Keratinocyte (primary cell): Measurements from ENCODE around the gene DTNB. TPM values are rescaled to one million over a fixed set of nuclear protein-coding genes. Genes with fewer than 3 reads are reported as not detected.

Experiments used
- DNase-seq: peaks from one replicate; pipeline ENCODE4 v3.0.0-alpha.2; 2011; ENCODE audit warnings: low read depth, missing footprints, low spot score
- FAIRE-seq: peaks from 2 replicates; lab custom pipeline; 2011; peaks lifted over from hg19 to GRCh38; lab: Jason Lieb, UNC
- H2AFZ ChIP-seq: 2 replicates; pipeline ENCODE4 v1.6.0; 2012; ENCODE audit warnings: low read length, control low read depth, inconsistent platforms; ENCODE audit not compliant: control insufficient read depth
- H3K27ac ChIP-seq: 2 replicates; pipeline ENCODE4 v1.5.1; 2011; ENCODE audit warnings: low read length; ENCODE audit not compliant: control insufficient read depth, insufficient read depth
- H3K27me3 ChIP-seq: 3 replicates; pipeline ENCODE4 v1.6.0; 2011; ENCODE audit warnings: low read length; ENCODE audit not compliant: control insufficient read depth, insufficient read depth; ENCODE audit errors: extremely low read depth
- H3K36me3 ChIP-seq, 2 experiments: 2 replicates in 1 of 2; 3 replicates in 1 of 2; pipeline ENCODE4 v1.5.1; 2011; ENCODE audit warnings: low read length in 2 of 2, mild to moderate bottlenecking in 1 of 2; ENCODE audit not compliant: control insufficient read depth in 2 of 2, insufficient read depth in 2 of 2; ENCODE audit errors: extremely low read depth in 1 of 2
- H3K4me1 ChIP-seq: 3 replicates; pipeline ENCODE4 v1.5.1; 2011; ENCODE audit warnings: low read length; ENCODE audit not compliant: control insufficient read depth, insufficient read depth; ENCODE audit errors: extremely low read depth
- H3K4me2 ChIP-seq: 3 replicates; pipeline ENCODE4 v1.6.0; 2011; ENCODE audit warnings: low read depth, low read length; ENCODE audit not compliant: control insufficient read depth, insufficient read depth; ENCODE audit errors: extremely low read depth
- H3K4me3 ChIP-seq, 3 experiments: fragments of 200-600 bp in 1 of 3; sonication (generic) in 1 of 3; 2 replicates in 2 of 3; 3 replicates in 1 of 3; pipeline ENCODE4 v1.5.1; 2011 to 2016; ENCODE audit warnings: low read length in 3 of 3, mild to moderate bottlenecking in 3 of 3, control low read depth in 2 of 3, inconsistent platforms in 1 of 3, low read depth in 1 of 3, mixed read lengths in 1 of 3, mixed run types in 1 of 3, moderate library complexity in 1 of 3; ENCODE audit not compliant: control insufficient read depth in 2 of 3, insufficient read depth in 2 of 3; ENCODE audit errors: extremely low read depth in 1 of 3
- H3K79me2 ChIP-seq: 2 replicates; pipeline ENCODE4 v1.6.0; 2012; ENCODE audit warnings: low read length; ENCODE audit not compliant: control insufficient read depth, insufficient read depth
- H3K9ac ChIP-seq: 3 replicates; pipeline ENCODE4 v1.6.0; 2011; ENCODE audit warnings: low read length; ENCODE audit not compliant: control insufficient read depth, insufficient read depth; ENCODE audit errors: extremely low read depth
- H3K9me1 ChIP-seq: 3 replicates; pipeline ENCODE4 v1.6.0; 2011; ENCODE audit warnings: low read length; ENCODE audit not compliant: control insufficient read depth, insufficient read depth; ENCODE audit errors: extremely low read depth
- H3K9me3 ChIP-seq: 2 replicates; pipeline ENCODE4 v1.5.1; 2012; ENCODE audit warnings: low read depth, low read length; ENCODE audit not compliant: control insufficient read depth
- H4K20me1 ChIP-seq: 3 replicates; pipeline ENCODE4 v1.6.0; 2011; ENCODE audit warnings: low read length; ENCODE audit not compliant: control insufficient read depth, insufficient read depth; ENCODE audit errors: extremely low read depth
- EZH2 ChIP-seq: IDR thresholded peaks from one replicate; pipeline ENCODE4 v1.6.1; 2012; ENCODE audit warnings: inconsistent platforms, mild to moderate bottlenecking, low read length, moderate library complexity
- dilution Hi-C: fragments of 300-500 bp; cut with MboI; formaldehyde crosslinking; loops from one replicate; pipeline ENCODE4 v1.7.0; 2020; ENCODE audit warnings: low sequenced_read_pairs; ENCODE audit not compliant: extremely low pct_ligation_motif_present
- polyA plus RNA-seq, 5 experiments: library from polyadenylated mRNA; depleted of rRNA in 3 of 5; stranded (reverse) in 3 of 5; stranded (forward) in 1 of 5; unstranded in 1 of 5; fragments of >200 nt; gene quantifications; 1 replicate in 1 of 5; 2 replicates in 3 of 5; 3 replicates in 1 of 5; pipeline versions ENCODE4 v1.2.1 to v1.2.3, GENCODE V29; 2011 to 2012; ENCODE audit warnings: missing spikeins in 2 of 5, low read depth in 1 of 5, low replicate concordance in 1 of 5
- TF ChIP-seq, protein P1 (sequence below), 3 experiments: IDR thresholded peaks in 1 of 3; conservative IDR thresholded peaks in 1 of 3; optimal IDR thresholded peaks in 1 of 3; 2 replicates in 2 of 3; 3 replicates in 1 of 3; pipeline versions ENCODE3 to v1.5.1; 2011; ENCODE audit warnings: low read length in 3 of 3, mild to moderate bottlenecking in 3 of 3, moderate library complexity in 2 of 3, control low read depth in 1 of 3, inconsistent platforms in 1 of 3; ENCODE audit not compliant: insufficient read depth in 2 of 3; ENCODE audit errors: extremely low read depth in 1 of 3

Gene DTNB
- polyA plus RNA-seq, 1 donor (not counting 4 experiments of a cell fraction or from before 2014, with no cell fraction given), result 31.5 TPM

DNA sequence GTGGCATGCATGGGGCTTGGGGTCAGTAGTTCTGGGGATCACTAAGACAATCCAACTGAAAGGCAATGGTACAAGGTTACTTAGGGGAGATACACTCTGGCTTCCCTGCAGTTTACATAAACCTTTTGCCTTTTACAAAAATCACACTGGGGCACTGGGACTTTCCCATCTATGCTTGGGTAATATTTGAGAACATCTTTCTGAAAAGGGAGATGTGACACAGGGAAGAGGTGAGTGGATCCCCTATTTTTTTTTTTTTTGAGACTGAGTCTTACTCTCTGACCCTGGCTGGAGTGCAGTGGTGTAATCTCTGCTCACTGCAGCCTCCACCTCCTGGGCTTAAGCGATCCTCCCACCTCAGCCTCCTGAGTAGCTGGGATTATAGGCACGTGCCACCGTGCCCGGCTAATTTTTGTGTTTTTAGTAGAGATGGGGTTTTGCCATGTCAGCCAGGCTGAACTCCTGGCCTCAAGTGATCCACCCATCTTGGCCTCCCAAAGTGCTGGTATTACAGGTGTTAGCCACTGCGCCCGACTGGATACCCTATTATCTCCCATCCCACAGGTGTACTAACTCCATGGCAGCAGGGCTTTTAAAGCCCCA lies 248.8 kb downstream of the DTNB start:
- TF ChIP-seq EZH2, result no peak
- TF ChIP-seq, protein P1, sequence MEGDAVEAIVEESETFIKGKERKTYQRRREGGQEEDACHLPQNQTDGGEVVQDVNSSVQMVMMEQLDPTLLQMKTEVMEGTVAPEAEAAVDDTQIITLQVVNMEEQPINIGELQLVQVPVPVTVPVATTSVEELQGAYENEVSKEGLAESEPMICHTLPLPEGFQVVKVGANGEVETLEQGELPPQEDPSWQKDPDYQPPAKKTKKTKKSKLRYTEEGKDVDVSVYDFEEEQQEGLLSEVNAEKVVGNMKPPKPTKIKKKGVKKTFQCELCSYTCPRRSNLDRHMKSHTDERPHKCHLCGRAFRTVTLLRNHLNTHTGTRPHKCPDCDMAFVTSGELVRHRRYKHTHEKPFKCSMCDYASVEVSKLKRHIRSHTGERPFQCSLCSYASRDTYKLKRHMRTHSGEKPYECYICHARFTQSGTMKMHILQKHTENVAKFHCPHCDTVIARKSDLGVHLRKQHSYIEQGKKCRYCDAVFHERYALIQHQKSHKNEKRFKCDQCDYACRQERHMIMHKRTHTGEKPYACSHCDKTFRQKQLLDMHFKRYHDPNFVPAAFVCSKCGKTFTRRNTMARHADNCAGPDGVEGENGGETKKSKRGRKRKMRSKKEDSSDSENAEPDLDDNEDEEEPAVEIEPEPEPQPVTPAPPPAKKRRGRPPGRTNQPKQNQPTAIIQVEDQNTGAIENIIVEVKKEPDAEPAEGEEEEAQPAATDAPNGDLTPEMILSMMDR (optimal IDR thresholded peaks at IDR 0.05 in 1 of 3, IDR thresholded peaks at IDR 0.05 in 1 of 3, conservative IDR thresholded peaks at IDR 0.05 in 1 of 3; ENCODE audit: extremely low read depth in 1 of 3, insufficient read depth in 2 of 3, low read length in 3 of 3), result no peak
- H3K27ac ChIP-seq, result no peak overlapping the region
- no peaks in the 10 kb centered on the region for H3K27me3 ChIP-seq
- H2AFZ ChIP-seq, result no peak overlapping the region
- no peaks in the 10 kb centered on the region for H4K20me1 ChIP-seq
- peaks cover 0 to 3% of the 10 kb centered on the region in 2 experiments for H3K36me3 ChIP-seq
- no peak overlapping the region for H3K9ac ChIP-seq
- no peak for DNase-seq
- no peaks in the 10 kb centered on the region for H3K9me1 ChIP-seq
- H3K4me1 ChIP-seq, result no peaks in the 10 kb centered on the region
- H3K4me2 ChIP-seq, result no peak overlapping the region
- H3K4me3 ChIP-seq, result no peak overlapping the region
- no peaks in the 10 kb centered on the region for H3K9me3 ChIP-seq
- H3K79me2 ChIP-seq, result no peaks in the 10 kb centered on the region
- dilution Hi-C loops, result no loop called here
- FAIRE-seq, result no peak

DNA sequence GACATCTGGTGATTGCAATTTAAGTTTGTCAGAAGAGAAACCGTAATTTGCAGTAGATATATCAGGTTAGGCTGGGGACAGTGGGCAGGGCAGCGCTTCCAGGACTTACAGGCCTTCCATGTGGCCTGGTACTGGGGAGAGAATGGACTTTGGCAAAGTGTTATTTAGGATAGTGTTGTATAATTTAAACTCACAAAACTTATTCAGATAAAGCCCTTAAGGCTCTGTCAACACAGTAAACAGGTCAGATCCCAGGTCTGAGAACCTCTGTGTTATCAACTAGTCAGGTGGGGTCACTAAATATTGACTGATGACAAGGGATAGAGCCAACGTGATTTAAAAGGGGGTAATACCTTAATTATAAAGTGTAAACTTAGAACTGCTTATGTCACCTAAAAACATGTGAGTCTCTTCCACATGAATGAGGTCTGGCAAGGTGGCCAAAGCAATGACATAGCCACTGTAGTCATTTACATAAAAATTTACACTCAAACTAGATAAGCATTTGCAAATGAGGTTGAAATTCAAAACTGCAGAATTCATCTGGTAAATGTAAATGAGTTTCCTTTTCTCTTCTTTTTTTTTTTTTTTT lies 251.5 kb downstream of the DTNB start:
- Histone ChIP-seq H2AFZ (no peak overlapping the region), H4K20me1 (no peaks in the 10 kb centered on the region), H3K79me2 (no peaks in the 10 kb centered on the region), H3K27ac (no peak overlapping the region), H3K4me3 (no peak overlapping the region), H3K27me3 (no peaks in the 10 kb centered on the region), H3K4me1 (no peaks in the 10 kb centered on the region), H3K36me3 (peaks cover 6% of the 10 kb centered on the region in 2 experiments), H3K9me1 (no peaks in the 10 kb centered on the region), H3K4me2 (no peak overlapping the region), H3K9me3 (no peaks in the 10 kb centered on the region), H3K9ac (no peak overlapping the region)
- DNase-seq, result no peak
- FAIRE-seq, result no peak
- TF ChIP-seq, protein P1 (optimal IDR thresholded peaks at IDR 0.05 in 1 of 3, IDR thresholded peaks at IDR 0.05 in 1 of 3, conservative IDR thresholded peaks at IDR 0.05 in 1 of 3; ENCODE audit: extremely low read depth in 1 of 3, insufficient read depth in 2 of 3, low read length in 3 of 3), result no peak
- TF ChIP-seq EZH2, result no peak
- dilution Hi-C loops, result no loop called here
